HepG2 (cell line): ENCODE results near the gene CKB. TPM values are rescaled to one million over a fixed set of nuclear protein-coding genes. Genes with fewer than 3 reads are reported as not detected.
A peak's percentile ranks its signal among the peaks of the same experiment; 100 is the strongest.

ENCODE experiments used
- ATAC-seq: fragments of 200-7000 bp; cut with Tn5 transposase; 3 replicates; pipeline ENCODE4 v1.9.1; 2020; ENCODE audit warnings: mild to moderate bottlenecking, moderate library complexity
- BruUV-seq: library from RNA; stranded (reverse); fragments of 400-500 nt; replicated peaks from 2 replicates; lab custom pipeline; 2021; lab: Mats Ljungman, UMichigan
- CTCF ChIA-PET: fragments of 300-600 bp; formaldehyde crosslinking; extraction: SDS; loops from one replicate; lab custom pipeline; 2021; ENCODE audit warnings: low total read pairs, inconsistent platforms, low intra/inter-chr PET ratio; lab: Yijun Ruan, JAX
- POLR2A ChIA-PET: fragments of 350-600 bp; sonication (Branson Sonifier 250); formaldehyde crosslinking; loops from one replicate; lab custom pipeline; 2020; ENCODE audit warnings: antibody characterized with exemption, inconsistent platforms; lab: Yijun Ruan, JAX
- DNase-seq: peaks from one replicate; pipeline ENCODE4 v3.0.0-alpha.2; 2015; ENCODE audit warnings: low spot score
- FAIRE-seq: peaks from 3 replicates; lab custom pipeline; 2011; peaks lifted over from hg19 to GRCh38; lab: Jason Lieb, UNC
- H2AFZ ChIP-seq: one replicate; pipeline ENCODE4 v1.6.1; 2011; ENCODE audit warnings: low read length, inconsistent platforms
- H3K27ac ChIP-seq: fragments of 300-600 bp; 3 replicates; pipeline ENCODE4 v1.8.0; 2011; ENCODE audit warnings: mixed run types, mild to moderate bottlenecking, mixed read lengths, low read length, inconsistent platforms; ENCODE audit not compliant: insufficient read depth; ENCODE audit errors: extremely low read length
- H3K27me3 ChIP-seq, 2 experiments: fragments of 200-600 bp in 1 of 2; 2 replicates in 1 of 2; 3 replicates in 1 of 2; pipeline versions ENCODE4 v1.6.0 to v1.8.0; 2011; ENCODE audit warnings: low read length in 2 of 2, mild to moderate bottlenecking in 2 of 2, moderate library complexity in 2 of 2, inconsistent platforms in 1 of 2; ENCODE audit not compliant: insufficient read depth in 2 of 2, control insufficient read depth in 1 of 2
- H3K36me3 ChIP-seq, 2 experiments: fragments of 200-600 bp in 1 of 2; replicated peaks in 1 of 2; 2 replicates in 1 of 2; 3 replicates in 1 of 2; pipeline versions ENCODE4 v1.5.1 to v1.8.0; 2011; ENCODE audit warnings: low read length in 2 of 2, inconsistent platforms in 1 of 2; ENCODE audit not compliant: insufficient read depth in 2 of 2, control insufficient read depth in 1 of 2
- H3K4me1 ChIP-seq: 2 replicates; pipeline ENCODE4 v1.5.1; 2012; ENCODE audit warnings: low read length, inconsistent platforms; ENCODE audit not compliant: insufficient read depth
- H3K4me2 ChIP-seq: 2 replicates; pipeline ENCODE4 v1.6.0; 2011; ENCODE audit warnings: low read depth, low read length, inconsistent platforms
- H3K4me3 ChIP-seq, 3 experiments: fragments of 200-600 bp in 1 of 3; sonication (generic), shearing (Covaris generic) in 1 of 3; replicated peaks in 1 of 3; 2 replicates each; pipeline ENCODE4 v1.5.1; 2011 to 2016; ENCODE audit warnings: low read length in 3 of 3, inconsistent platforms in 2 of 3, low read depth in 2 of 3, mild to moderate bottlenecking in 2 of 3, control low read depth in 1 of 3, mixed read lengths in 1 of 3; ENCODE audit not compliant: insufficient read depth in 1 of 3
- H3K79me2 ChIP-seq: one replicate; pipeline ENCODE4 v1.6.1; 2011; ENCODE audit warnings: low read length, inconsistent platforms; ENCODE audit not compliant: insufficient read depth
- H3K9ac ChIP-seq: 2 replicates; pipeline ENCODE4 v1.6.0; 2011; ENCODE audit warnings: mild to moderate bottlenecking, low read depth, low read length, inconsistent platforms; ENCODE audit not compliant: insufficient read depth
- H3K9me3 ChIP-seq: 2 replicates; pipeline ENCODE4 v1.5.1; 2012; ENCODE audit warnings: mild to moderate bottlenecking, low read length
- H4K20me1 ChIP-seq: 2 replicates; pipeline ENCODE4 v1.6.0; 2011; ENCODE audit warnings: inconsistent platforms, mild to moderate bottlenecking, low read length, moderate library complexity; ENCODE audit not compliant: insufficient read depth
- ARID3A ChIP-seq: IDR thresholded peaks from 2 replicates; pipeline ENCODE4 v1.6.1; 2012; ENCODE audit warnings: low read depth, low read length, improper control_type of control experiment
- FOXO1 ChIP-seq: sonication (generic); formaldehyde crosslinking; IDR thresholded peaks from 2 replicates; pipeline ENCODE4 v1.4.0; 2020; ENCODE audit warnings: missing genetic modification reagents
- HNF4G ChIP-seq, 2 experiments: sonication (generic) in 1 of 2; formaldehyde crosslinking in 1 of 2; IDR thresholded peaks; 2 replicates each; pipeline versions ENCODE4 v1.4.0 to v1.6.1; 2011 to 2020; ENCODE audit warnings: borderline replicate concordance in 2 of 2, low read depth in 2 of 2, mild to moderate bottlenecking in 2 of 2, low read length in 1 of 2, missing genetic modification reagents in 1 of 2, moderate library complexity in 1 of 2
- HNRNPL ChIP-seq: fragments of 200-400 bp; formaldehyde crosslinking; IDR thresholded peaks from 2 replicates; pipeline ENCODE4 v1.6.1; 2017; ENCODE audit warnings: mild to moderate bottlenecking, low read depth, low read length
- MEIS2 ChIP-seq: sonication (generic); formaldehyde crosslinking; IDR thresholded peaks from 2 replicates; pipeline ENCODE4 v1.9.0; 2021; ENCODE audit warnings: mild to moderate bottlenecking, missing genetic modification reagents
- MIXL1 ChIP-seq: IDR thresholded peaks from 2 replicates; pipeline ENCODE4 v1.6.1; 2016
- RBAK ChIP-seq: sonication (generic); formaldehyde crosslinking; IDR thresholded peaks from 2 replicates; pipeline ENCODE4 v1.5.1; 2020; ENCODE audit warnings: mild to moderate bottlenecking, missing genetic modification reagents
- RBM22 ChIP-seq: fragments of 200-400 bp; formaldehyde crosslinking; optimal IDR thresholded peaks from 2 replicates; pipeline ENCODE3; 2017; ENCODE audit warnings: mild to moderate bottlenecking, low read length, moderate library complexity
- RFXANK ChIP-seq: IDR thresholded peaks from 2 replicates; pipeline ENCODE4 v1.6.1; 2016
- ZC3H13 ChIP-seq: sonication (generic); formaldehyde crosslinking; IDR thresholded peaks from 2 replicates; pipeline ENCODE4 v1.8.1; 2023; ENCODE audit warnings: mild to moderate bottlenecking, missing genetic modification reagents, moderate library complexity
- ZNF414 ChIP-seq: sonication (generic); formaldehyde crosslinking; IDR thresholded peaks from 2 replicates; pipeline ENCODE4 v1.5.0; 2020; ENCODE audit warnings: missing genetic modification reagents
- WGBS: methylation state at CpG from one replicate; pipeline ENCODE4 v1.1.6; 2017; ENCODE audit warnings: low lambda C conversion rate; 5-methylcytosine and 5-hydroxymethylcytosine counted together
- in situ Hi-C: cut with HindIII; loops from 2 replicates; pipeline ENCODE4 v1.10.0; 2017; ENCODE audit warnings: low pct_unique_long_range_greater_than_20kb; ENCODE audit not compliant: extremely low pct_ligation_motif_present
- intact Hi-C: fragments of 100-400 bp; cut with micrococcal nuclease; formaldehyde crosslinking; loops from one replicate; pipeline ENCODE4 v1.10.0; 2022; ENCODE audit not compliant: unreplicated experiment
- polyA plus RNA-seq, 8 experiments: library from polyadenylated mRNA; depleted of rRNA in 3 of 8; stranded (reverse) in 7 of 8; unstranded in 1 of 8; fragments of >200 nt; fragmentation: Illumina TruSeq in 4 of 8; extraction: Trizol in 4 of 8; gene quantifications; 2 replicates each; pipeline versions ENCODE4 v1.2.1 to v1.2.3, GENCODE V29; 2011 to 2016; ENCODE audit warnings: low read depth in 4 of 8, missing spikeins in 1 of 8, mixed read lengths in 1 of 8; ENCODE audit not compliant: insufficient read depth in 1 of 8
- total RNA-seq, 5 experiments: library from RNA; depleted of rRNA; stranded (reverse); fragments of >200 nt; fragmentation: Illumina TruSeq; extraction: Trizol; gene quantifications; 2 replicates each; pipeline ENCODE4 v1.2.3, GENCODE V29; 2016; ENCODE audit warnings: low read depth in 1 of 5
- TF ChIP-seq, protein P1 (sequence below): sonication (generic); formaldehyde crosslinking; IDR thresholded peaks from 2 replicates; pipeline ENCODE4 v1.4.0; 2020; ENCODE audit warnings: missing genetic modification reagents

The CKB gene
- total and polyA plus RNA-seq, 2 of the 13 experiments (the other 11 are each of a cell fraction or from before 2014, with no cell fraction given), result 82.3 to 217 TPM

- no peak overlapping the region for H3K4me2 ChIP-seq
- no peak overlapping the region for H2AFZ ChIP-seq
- BruUV-seq, result TSS peak; percentile 41
- no peaks in the 10 kb centered on the region for H4K20me1 ChIP-seq
- CTCF ChIA-PET, result no interaction called here
- in situ Hi-C loops (no loop called here), intact Hi-C loops (no loop called here)
- no peak overlapping the region for H3K4me3 ChIP-seq
- no peaks in the 10 kb centered on the region for H3K27me3 ChIP-seq
- WGBS, result 98% methylated on average over 3 of the region's 3 CpGs
- 0 out of 2 replicates have a peak, but pooled peaks cover 5% of the 10 kb centered on the region for H3K4me1 ChIP-seq
- POLR2A ChIA-PET, result no interaction called here
- peaks cover 6 to 35% of the 10 kb centered on the region in 2 experiments for H3K36me3 ChIP-seq
- no peak overlapping the region for H3K9ac ChIP-seq
- TF ChIP-seq RFXANK (CRISPR knock-in tag) (no peak), HNF4G (IDR thresholded peaks at IDR 0.05; ENCODE audit: borderline replicate concordance, low read depth, low read length) (no peak), HNF4G (CRISPR knock-in tag; IDR thresholded peaks at IDR 0.05; ENCODE audit: borderline replicate concordance, low read depth) (no peak), MEIS2 (CRISPR knock-in tag) (no peak), RBM22 (peak; percentile 21)
- DNase-seq (no peak), ATAC-seq (no peak), FAIRE-seq (no peak)
- H3K79me2 ChIP-seq, result no peaks in the 10 kb centered on the region
- H3K9me3 ChIP-seq, result no peaks in the 10 kb centered on the region
- no peak overlapping the region for H3K27ac ChIP-seq
These were observed 42.0 kb downstream of the CKB start for GRCh38 chr14:103480595-103480994.

- Histone ChIP-seq H2AFZ (no peak overlapping the region), H3K27ac (no peak overlapping the region), H3K4me3 (no peak overlapping the region), H3K4me2 (no peak overlapping the region), H3K36me3 (peaks cover 11 to 49% of the 10 kb centered on the region in 2 experiments), H4K20me1 (no peaks in the 10 kb centered on the region), H3K27me3 (no peaks in the 10 kb centered on the region), H3K9ac (no peak overlapping the region), H3K4me1 (0 out of 2 replicates have a peak, but pooled peaks cover 5% of the 10 kb centered on the region), H3K79me2 (no peaks in the 10 kb centered on the region), H3K9me3 (no peaks in the 10 kb centered on the region)
- ATAC-seq (no peak), DNase-seq (no peak), FAIRE-seq (no peak)
- in situ Hi-C loops (no loop called here), intact Hi-C loops (no loop called here)
- TF ChIP-seq MIXL1 (no peak), HNRNPL (no peak), ZNF414 (CRISPR knock-in tag) (no peak), ZC3H13 (CRISPR knock-in tag) (no peak), FOXO1 (CRISPR knock-in tag) (no peak), RBAK (CRISPR knock-in tag) (no peak), ARID3A (no peak)
- TF ChIP-seq, protein P1, sequence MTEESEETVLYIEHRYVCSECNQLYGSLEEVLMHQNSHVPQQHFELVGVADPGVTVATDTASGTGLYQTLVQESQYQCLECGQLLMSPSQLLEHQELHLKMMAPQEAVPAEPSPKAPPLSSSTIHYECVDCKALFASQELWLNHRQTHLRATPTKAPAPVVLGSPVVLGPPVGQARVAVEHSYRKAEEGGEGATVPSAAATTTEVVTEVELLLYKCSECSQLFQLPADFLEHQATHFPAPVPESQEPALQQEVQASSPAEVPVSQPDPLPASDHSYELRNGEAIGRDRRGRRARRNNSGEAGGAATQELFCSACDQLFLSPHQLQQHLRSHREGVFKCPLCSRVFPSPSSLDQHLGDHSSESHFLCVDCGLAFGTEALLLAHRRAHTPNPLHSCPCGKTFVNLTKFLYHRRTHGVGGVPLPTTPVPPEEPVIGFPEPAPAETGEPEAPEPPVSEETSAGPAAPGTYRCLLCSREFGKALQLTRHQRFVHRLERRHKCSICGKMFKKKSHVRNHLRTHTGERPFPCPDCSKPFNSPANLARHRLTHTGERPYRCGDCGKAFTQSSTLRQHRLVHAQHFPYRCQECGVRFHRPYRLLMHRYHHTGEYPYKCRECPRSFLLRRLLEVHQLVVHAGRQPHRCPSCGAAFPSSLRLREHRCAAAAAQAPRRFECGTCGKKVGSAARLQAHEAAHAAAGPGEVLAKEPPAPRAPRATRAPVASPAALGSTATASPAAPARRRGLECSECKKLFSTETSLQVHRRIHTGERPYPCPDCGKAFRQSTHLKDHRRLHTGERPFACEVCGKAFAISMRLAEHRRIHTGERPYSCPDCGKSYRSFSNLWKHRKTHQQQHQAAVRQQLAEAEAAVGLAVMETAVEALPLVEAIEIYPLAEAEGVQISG, result no peak
- WGBS, result 84% methylated on average over 5 of the region's 5 CpGs
- BruUV-seq, result no TSS peak
- ChIA-PET POLR2A (no interaction called here), CTCF (no interaction called here)
These were observed 46.0 kb downstream of the CKB start for GRCh38 chr14:103476631-103477030.
